NCI-H146 treated with DMSO at 0.1 percent for 48 hours (cell line): ENCODE results near the gene EIF5B.

Experiments used
- DNase-seq: peaks from one replicate; lab custom pipeline; 2025; ENCODE audit not compliant: unreplicated experiment; lab: John Stamatoyannopoulos, UW

EIF5B gene

DNA sequence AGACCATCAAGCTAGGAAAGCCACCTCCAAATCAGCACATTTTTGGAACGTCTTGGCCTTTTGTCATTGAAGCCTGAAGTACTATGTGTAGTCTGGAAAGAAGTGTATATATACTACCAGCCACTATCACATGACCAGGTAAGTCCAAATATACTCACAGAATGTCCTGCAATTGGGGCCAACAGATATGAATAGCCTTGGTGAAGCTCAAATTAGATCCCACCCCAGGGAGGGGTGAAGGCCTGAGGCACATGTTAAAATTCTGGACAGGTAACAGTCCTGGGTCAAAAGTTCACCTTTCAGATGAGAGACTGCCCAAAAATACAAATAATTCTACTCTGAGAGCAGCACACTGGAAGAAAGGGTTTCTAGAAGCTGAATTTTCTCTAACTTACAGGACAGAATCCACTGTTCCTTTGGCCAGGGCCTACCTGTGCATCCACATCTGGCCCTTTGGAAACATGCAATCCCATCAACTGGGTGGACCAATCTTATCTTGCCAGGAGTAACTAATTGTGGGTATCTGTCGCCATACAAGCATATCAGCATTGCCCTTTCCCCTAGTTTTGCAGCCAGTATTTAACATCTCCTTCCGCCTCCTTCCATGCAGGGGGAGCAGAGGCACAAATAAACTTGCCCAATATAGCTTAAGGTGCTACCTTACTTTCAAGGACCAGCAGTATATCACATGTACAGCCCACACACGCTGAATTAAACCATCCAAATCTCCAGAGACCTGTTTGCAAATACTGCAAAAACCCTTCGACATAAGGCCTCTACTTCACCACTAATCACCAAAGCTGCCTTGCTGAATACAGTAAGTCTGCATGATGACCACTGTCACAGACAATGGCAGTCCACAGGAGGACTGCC lies 67.8 kb downstream of the EIF5B start:
- DNase-seq: no peak

DNA sequence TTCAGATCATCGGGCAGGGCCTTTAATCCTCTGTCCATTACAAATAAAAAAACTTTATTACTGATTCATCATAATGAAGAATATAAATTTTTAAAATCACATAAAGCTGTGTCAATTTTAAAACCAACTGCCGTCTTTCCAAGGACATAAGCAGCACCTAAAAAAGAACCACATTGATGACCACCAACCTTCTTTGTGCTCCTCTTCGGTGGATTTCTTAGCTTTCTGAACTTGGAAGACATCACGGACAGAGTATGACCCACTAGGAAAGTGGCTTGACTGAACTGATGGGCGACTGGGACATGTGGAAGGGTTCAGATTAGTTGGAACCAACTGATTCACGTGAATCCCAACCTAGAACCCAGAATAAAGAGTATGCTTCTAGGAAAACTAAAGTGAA lies 68.9 kb downstream of the EIF5B start:
- DNase-seq: no peak

DNA sequence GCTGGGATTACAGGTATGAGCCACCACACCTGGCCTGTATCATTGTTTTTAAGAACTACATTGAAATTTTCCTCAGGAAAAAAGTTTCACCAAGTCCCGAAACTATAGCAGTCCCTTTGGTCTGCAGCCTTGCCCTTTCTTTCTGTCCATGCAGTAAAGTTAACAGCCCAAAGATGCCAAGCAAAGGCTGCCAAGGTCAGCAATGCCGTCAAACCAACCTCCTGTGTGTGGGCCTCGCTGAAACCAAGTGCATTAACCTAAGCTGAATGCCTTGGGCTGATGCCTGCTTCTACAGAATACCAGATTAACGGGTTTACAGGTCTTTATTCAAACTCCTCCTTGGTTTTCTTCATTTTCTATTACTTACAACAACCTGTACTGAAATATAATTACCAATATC lies 73.1 kb downstream of the EIF5B start:
- DNase-seq: no peak

DNA sequence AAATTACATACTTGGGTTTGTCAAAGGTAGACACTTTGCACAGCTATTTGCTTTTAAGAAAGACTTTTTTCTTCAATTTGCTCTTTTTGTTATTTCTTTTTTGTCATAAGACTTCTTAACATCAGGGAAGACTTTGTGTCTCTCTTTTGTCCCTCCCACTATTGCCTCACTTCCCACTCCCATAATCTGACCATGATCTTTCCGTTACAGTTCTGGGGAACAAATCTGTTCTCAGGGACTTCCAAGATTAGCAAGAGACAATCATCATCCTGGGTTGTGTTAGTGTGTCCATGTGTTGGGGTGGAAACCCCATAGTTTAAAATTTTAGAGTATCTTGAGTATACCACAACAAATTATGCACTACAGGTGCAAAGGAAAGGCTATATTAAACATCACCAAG lies 77.4 kb downstream of the EIF5B start:
- DNase-seq: no peak

DNA sequence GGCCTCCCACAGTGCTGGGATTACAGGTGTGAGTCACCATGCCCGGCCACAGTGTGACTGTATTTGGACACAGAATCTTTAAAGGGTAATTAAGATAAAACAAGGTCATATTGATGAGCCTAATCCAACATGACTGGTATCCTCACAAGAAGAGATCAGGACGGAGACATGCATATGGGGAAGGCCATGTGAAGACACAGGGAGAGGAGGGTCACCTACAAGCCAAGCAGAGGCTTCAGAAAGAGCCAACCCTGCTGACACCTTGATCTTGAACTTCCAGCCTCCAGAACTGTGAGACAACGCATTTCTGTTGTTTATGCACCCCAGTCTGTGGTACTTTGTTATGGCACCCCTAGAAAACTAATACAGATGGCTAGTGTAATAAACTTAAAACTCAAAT lies 80.2 kb downstream of the EIF5B start:
- no peak for DNase-seq

DNA sequence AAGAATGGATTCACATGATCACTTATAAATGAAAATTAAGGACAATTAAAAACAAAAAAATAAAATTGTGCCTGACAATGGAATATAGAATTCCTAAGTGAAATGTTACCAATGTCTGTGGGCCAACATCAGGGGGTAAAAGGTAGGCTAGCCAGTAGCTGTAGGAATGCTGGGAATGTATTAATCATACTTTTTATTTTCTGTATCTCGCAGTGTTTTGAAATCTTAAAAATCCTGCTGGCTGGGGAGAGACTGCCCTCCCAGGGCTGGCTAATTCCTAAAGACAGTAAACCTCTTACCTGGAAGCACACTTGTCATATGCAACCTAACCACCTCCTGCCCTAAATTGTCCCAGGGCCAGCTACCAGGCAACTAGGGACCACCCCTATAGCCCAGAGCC lies 82.8 kb downstream of the EIF5B start:
- no peak for DNase-seq

DNA sequence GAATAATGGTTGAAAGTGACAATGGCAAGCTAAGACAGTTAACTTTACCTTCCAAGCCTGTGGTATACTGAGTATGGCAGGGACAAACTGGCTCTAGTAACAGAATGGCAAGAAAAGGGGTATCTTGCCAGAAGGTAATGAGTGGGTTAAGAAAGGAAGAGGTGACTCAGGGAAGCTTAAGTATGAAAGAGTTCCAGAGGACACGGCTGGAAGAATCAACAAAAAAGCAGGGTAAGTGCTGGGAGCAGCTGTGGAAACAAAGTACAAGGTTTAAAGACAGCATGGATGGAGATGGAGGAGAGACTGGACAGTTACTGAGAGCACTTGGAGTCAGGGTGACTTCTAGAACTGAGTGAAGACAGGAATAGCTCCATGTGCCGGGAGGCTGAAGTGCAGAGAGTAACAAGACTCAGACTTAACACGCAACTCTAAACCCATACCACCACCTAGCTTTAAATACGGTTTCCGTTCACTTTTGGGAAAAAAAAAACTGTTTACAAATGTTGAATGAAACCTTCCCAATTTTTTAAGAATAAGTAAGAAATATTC lies 83.6 kb downstream of the EIF5B start:
- DNase-seq: no peak

DNA sequence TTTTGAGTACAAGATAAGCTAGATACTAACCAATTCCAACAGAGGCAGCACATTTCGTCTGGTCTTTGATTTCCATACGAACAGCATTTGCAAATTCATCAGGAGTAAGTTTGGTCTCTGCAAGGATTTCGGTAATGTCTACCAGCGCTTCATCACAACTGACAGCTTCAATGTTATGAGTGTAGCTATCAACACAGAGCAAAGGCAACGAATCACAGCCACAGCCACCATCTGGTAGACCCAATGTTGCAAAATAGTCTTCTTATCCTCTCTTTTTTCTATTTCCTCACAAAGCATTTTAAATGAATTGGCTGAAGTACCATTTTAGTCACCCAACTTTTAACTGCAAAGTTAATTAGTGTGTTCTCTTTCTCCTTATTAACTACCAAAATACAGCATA lies 84.3 kb downstream of the EIF5B start:
- DNase-seq: no peak

DNA sequence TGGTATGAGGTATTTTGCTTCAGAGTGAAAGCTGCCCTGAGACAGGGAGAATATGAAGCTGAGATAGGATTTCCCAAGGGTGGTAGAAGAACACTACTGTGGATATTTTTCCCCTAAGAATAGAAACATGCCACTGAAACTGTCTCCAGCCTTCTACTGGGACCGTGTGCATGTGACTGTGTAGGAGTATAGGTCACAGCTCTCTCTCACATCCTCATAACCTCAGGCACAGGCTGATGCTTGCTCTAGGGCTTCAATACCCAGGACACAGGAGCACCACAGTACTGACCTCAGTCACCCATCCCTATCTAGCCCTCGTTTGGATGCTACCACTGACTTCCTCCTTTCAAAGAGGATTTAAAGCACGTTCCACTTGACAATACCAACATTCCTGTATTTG lies 85.4 kb downstream of the EIF5B start:
- no peak for DNase-seq

DNA sequence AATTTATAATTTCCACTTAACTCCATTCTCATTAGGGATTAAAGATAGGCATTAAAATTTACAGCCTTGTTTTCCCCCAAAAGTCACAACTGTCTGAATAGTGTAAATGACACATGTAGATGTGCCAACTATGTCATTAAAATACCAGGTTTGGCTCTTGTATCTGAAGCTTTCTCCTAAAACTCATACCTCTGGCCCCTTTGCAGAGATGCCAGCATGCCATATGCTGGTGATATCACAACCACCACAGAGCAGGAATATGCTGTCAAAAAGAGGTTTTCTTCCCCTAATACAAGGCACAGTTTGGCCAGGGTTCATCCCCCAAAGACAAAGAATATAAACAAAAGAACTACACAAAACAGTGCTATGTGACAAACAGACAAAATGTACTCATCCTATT lies 87.2 kb downstream of the EIF5B start:
- DNase-seq: no peak

DNA sequence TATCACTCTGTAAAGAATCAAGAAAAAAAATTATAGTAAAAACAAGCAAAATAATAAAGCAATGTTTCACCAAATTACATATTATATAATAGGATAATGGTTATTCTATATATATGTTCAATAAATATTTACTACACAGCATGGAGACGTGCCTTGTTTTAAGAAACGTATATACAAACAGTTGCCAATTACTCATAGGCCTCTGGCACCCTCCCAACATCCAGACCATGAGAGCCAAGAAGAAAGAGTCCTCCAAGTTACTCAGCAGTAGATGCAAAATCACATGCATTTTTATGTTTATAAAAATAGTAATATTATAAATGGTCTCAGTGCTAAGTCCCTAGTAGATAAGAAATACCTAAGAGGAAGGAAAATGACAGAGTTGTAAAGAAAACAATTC lies 87.8 kb downstream of the EIF5B start:
- DNase-seq: no peak

DNA sequence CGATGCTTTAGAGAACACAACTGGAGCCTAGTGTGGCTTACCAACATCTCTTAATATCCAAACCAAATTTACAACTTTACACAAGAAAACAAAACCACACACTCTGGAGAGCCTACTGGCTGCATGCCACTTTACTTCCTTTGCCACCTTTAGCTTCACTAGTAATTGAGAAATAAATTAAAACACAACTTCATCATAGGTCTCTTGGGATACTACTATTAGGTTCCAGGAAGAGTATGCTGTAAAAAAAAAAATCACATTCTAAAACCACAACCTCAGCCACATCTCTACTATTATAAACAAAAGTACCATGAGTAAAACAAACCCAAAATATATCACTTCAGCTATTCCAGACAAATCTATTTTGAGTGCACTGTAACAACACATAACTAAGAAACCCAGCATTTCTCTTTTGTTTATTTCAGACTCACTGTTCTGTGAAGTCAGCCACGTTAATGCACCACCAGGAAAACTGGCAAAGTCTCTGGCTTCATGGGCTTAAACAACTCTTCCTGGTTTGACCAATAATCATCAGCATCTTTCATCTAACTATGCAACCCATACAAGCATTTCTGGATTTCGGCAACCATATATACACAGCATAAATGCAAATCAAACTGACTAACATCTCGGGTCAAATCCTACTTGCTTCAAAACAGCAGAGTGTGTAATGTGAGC lies 93.6 kb downstream of the EIF5B start:
- DNase-seq: no peak

DNA sequence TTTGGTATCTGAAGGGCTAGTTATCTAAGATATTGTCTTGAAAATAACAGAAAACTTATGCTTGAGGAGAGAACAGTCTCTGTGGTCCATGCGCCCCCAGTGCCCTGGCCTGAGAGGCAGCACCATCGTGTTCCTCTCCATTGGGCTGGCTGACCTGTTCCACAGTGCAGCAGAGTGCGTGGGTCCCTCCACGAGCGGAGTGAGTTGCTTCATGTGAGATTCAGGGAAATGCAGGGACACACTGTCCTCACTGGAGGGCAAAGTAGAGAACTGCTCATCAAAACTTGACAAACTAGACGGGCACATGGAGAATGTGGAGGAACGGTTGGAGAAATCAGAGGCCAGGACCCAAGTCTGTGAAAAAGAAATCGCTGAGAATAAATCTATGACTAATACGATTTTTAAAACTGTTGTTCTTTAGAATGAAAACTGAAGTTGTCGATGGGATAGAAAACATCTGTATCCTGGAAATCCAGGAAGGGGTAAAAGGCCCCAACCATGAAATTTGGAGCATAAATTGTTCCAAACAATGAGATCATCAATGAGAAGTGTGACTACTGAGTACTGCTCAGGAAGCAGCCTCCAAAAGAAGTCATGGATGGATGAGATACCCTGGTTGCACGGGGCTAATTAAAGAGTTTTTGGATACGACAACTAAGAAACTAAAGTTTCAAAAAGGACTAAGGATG lies 94.5 kb downstream of the EIF5B start:
- no peak for DNase-seq

DNA sequence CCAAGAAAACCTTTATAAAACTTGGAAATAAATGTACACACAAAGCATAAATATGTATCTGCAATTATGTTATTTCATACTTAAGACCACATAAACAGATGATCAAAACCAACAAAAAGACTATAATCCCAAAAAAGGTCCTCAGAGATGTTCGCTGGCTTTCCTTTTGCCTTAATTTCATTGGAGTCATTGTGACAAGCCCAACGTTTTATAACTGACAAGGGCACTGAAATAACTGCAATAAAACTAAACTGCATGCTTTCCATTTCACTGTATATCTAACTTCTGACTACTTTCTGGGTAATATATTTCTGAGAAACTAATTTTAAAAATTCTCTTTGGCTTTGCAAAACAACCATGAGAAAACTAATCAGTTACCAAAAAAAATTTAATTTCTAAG lies 96.2 kb downstream of the EIF5B start:
- no peak for DNase-seq

DNA sequence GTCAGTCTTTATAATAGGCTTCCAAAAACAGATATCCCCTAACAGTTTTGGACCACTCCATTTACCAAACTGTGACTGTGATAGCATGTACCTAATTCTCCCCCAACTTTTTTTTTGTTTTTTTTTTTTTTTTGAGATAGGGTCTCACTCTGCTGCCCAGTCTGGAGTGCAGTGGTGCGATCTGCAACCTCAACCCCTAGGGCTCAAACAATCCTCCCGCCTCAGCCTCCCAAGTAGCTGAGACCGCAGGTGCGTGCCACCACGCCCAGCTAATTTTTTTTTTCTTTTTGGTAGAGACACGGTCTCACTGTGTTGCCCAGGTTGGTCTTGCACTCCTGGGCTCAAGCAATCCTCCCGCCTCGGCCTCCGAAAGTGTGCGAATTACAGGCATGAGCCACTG lies 99.7 kb downstream of the EIF5B start:
- no peak for DNase-seq

DNA sequence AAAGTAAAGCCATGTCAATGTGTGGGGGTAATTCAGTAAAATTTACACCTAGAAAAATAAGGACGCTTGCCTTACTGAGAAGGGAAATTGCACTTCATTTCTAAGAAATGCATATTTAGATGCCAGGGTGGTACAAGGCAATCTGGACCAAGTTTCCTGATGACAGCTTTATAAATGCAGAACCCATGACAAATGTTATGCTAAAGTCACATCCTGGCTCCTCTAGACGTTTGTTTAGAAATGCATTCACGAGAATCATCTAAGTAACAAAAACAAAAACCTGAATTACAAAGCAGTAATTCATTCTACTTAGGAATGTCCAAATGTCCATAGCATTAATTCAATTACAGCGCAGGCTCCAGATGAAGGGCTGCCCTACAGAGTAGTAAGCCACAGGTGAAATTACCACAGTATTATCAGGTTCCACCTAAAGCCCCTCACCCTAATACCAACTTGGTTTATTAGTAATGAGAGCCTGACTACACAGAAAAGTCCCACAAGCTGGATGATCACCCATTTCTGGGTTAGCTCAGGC lies 102.8 kb downstream of the EIF5B start:
- DNase-seq: no peak

DNA sequence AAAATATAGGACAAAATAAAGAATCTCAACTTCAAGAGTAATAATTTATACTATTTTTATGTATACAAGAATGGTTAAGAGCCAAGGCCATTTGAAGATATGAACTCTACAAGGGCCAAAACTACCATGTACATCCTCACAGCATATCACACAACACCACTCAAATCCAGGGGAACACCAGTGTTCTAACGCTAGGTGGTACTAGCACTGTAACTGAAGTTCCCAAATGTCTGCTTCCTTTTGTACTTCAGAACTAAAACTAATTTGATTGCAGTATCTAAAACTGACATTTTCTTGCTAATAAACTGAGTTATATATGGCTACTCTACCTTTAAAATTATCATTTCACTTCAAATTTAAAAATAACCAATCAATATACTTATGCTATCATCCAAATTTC lies 105.6 kb downstream of the EIF5B start:
- DNase-seq: no peak

DNA sequence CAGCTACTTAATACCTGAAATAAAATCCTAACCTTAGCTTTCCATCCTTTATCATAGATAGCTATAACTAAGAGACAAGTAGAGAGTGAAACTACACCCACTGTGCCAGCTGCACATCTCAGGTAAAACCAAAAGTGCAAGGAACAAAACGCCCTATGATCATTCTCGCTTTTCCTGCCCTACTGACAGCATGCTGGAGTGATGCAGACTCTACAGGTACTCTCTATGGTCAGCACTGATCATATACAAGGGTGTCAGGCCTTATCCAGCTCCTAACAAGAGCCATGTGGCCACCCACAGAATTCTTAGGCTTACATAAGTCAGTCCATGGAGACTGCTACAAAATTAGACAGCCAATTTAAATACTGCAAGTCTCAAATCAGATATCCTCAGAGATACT lies 107.0 kb downstream of the EIF5B start:
- no peak for DNase-seq

DNA sequence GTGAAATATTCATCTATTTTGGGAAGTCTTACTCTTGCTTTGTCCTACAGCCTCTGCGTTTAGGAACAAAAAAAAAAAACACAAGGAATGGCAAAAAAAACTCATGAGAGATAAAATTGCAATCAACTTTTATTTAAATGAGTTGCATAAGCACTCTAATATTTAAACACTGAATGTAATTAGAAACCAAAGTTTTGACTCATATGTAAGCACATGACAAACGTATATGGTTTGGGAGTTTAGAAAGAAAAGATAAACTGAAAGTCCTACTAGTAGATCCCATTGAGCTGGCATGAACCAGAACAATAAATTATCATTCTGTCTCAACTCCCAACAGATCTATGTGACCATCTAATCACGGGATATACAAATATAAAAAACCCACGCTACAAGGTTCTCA lies 107.9 kb downstream of the EIF5B start:
- no peak for DNase-seq

DNA sequence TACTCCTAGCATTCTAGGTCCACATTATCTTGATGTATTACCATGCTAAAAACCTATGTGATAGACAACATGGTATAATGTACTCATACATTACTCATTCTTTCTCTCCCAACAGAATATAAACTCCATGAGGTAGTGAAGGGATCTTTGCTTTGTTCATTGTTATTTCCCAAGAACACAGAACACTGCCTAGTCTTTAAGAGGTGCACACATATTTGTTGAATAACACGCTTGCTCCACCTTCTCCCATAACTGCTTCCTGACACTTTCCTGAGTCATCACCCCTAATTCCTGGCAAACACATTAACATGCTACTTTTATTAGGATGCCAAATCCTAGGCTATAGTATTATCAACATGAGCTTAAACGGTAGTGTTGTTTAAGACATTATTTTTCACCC lies 111.4 kb downstream of the EIF5B start:
- DNase-seq: no peak

DNA sequence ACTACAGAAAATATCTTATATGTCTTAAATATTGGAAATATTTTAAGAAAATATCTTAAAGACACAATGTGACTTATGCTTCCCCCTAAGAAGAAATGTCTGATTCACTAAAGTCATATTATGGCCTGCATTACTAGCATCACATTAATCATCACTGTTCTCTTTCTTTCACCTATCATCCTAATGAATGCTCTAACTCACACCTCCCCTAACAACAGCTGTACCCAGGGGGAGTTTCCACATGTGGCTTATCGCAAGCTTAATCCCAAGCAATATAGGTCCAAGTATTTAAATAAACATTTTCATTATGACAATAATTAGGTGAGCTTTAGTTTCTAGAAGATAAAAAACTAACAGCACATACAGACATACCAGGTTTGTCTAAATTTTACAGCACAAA lies 113.0 kb downstream of the EIF5B start:
- DNase-seq: no peak
